ENCODE data around the gene PPP1R3C. TPM values are rescaled to one million over a fixed set of nuclear protein-coding genes. Genes with fewer than 3 reads are reported as not detected.

The PPP1R3C gene
- 1 to 10 TPM; 1.9 to 6.5 TPM for total RNA-seq

GRCh38 chr10:91632671-91633550 lies at the start of gene PPP1R3C:
Gene PPP1R3C (minus strand): TSS chr10:91633071. CDS start chr10:91632969, 102 bp downstream.
- Histone ChIP-seq H3K27me3 (no peaks in the 10 kb centered on the region), H3K9ac (ENCODE audit: low read depth in 2 of 2, low read length in 2 of 2) (peak within 1 kb of the TSS; percentile 58 to 66), H3K9me3 (no peaks in the 10 kb centered on the region), H3K4me1 (no peaks in the 10 kb centered on the region), H3K27ac (peak within 1 kb of the TSS; percentile 39), H3K4me3 (peak within 1 kb of the TSS; percentile 41), H3K36me3 (no peaks in the 10 kb centered on the region)
- intact Hi-C loops (cut with DNase I): loop anchor here (10.0 kb wide), 2 partner anchors 272 to 338 kb away; partner anchors contain the start of gene FGFBP3
- peak; percentile 83 for DNase-seq
- no peak for TF ChIP-seq CTCF (IDR thresholded peaks at IDR 0.05)

DNA sequence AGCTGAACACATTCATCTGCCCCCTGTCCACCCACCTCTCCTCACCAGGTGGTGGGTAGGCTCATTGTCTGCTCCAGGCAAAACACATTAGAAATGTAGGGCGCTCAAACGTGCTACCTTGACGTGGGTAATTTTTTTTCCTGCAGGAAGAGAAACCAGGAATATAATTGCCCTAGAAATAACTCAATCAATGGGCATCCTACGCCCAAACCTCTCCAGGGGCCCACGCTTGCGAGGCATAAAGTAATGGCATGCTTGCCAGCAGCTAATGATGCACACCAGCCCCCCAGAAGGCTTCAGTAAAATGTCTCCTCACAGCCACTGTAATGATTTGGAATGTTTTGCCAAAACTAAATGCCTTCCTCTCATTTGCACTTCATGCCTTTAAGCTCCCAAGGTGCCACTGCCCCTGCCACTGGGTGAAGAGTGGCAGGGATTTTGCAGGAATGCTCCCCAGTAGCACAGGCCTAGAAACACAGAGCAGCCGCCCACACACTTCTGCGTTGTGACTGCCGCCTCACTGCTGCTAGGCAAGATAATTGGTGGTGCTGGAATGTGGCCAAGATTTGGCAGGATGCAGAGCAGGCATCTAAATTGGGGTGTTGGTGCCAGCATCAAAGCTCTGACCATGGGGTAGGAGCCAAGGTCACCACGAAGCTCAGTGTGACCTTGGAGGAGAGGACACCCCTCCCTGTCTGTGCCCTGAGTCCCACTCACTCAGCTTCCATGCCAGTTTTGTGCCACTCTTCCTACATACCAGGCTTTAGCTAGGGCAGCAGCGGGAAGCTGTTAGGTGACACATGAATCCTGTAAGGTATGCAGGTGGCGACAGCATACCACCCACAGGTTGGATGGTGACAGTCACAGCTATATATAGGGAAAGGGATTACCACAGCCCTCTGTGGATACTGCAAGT lies 48.7 kb upstream of the PPP1R3C start:
- intact Hi-C loops (cut with DNase I): no loop called here
- no peaks in the 10 kb centered on the region for H3K9me3 ChIP-seq
- no peak overlapping the region for H3K9ac ChIP-seq (ENCODE audit: low read depth in 2 of 2, low read length in 2 of 2)
- no peaks in the 10 kb centered on the region for H3K27me3 ChIP-seq
- no peaks in the 10 kb centered on the region for H3K36me3 ChIP-seq
- H3K4me1 ChIP-seq: no peaks in the 10 kb centered on the region
- DNase-seq: no peak
- TF ChIP-seq CTCF (IDR thresholded peaks at IDR 0.05): no peak
- H3K27ac ChIP-seq: no peak overlapping the region
- H3K4me3 ChIP-seq: no peak overlapping the region

DNA sequence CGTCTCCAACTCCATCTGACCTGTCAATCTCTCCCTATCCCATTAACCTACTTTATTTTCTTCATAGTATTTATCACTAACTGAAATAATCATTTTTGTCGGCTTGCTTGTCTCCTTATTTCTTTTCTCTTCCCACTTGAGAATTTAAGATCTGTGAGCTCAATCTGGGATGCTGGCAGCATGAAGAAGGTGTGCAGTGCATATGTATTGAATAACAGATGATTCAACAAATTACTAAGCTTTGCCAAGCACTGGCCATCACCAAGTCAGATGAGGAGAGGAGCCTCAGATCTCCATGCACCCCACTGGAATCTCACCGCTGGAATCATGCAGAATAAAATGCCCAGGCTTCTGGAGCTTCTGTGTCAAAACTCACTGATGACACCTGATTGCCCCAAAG lies 47.6 kb upstream of the PPP1R3C start:
- no peaks in the 10 kb centered on the region for H3K9me3 ChIP-seq
- no peak overlapping the region for H3K9ac ChIP-seq (ENCODE audit: low read depth in 2 of 2, low read length in 2 of 2)
- no peak overlapping the region for H3K4me3 ChIP-seq
- intact Hi-C loops (cut with DNase I): no loop called here
- H3K27me3 ChIP-seq: no peaks in the 10 kb centered on the region
- no peak for DNase-seq
- no peaks in the 10 kb centered on the region for H3K4me1 ChIP-seq
- H3K36me3 ChIP-seq: no peaks in the 10 kb centered on the region
- no peak overlapping the region for H3K27ac ChIP-seq
- TF ChIP-seq CTCF (IDR thresholded peaks at IDR 0.05): no peak

- H3K9me3 ChIP-seq: no peaks in the 10 kb centered on the region
- no peak overlapping the region for H3K9ac ChIP-seq (ENCODE audit: low read depth in 2 of 2, low read length in 2 of 2)
- H3K27me3 ChIP-seq: no peaks in the 10 kb centered on the region
- H3K4me3 ChIP-seq: no peak overlapping the region
- intact Hi-C loops (cut with DNase I): no loop called here
- H3K36me3 ChIP-seq: no peaks in the 10 kb centered on the region
- no peak overlapping the region for H3K27ac ChIP-seq
- TF ChIP-seq CTCF (IDR thresholded peaks at IDR 0.05): no peak
- H3K4me1 ChIP-seq: no peaks in the 10 kb centered on the region
- no peak for DNase-seq
Observed at GRCh38 chr10:91679296-91679695, 46.4 kb upstream of the PPP1R3C start.

DNA sequence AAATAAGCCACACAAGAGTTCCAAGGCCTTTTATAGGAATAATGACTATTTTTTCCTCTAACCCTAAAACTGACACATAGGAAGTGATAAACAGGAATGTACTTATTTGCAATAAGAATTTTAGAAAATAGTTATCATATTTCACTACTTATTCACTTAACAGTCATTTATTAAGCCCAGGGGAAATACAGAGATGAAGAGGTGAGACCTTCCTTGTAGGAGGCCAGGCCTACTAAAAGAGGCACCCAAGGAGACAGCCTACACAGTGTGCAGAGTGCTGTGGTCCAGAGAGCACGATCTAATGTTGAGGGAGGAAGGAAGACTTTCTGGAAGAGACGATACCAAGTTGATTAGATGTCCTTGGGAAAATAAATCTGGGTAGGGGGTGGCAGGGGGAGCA lies 45.0 kb upstream of the PPP1R3C start:
- TF ChIP-seq CTCF (IDR thresholded peaks at IDR 0.05): no peak
- no peak for DNase-seq
- Histone ChIP-seq H3K27ac (no peak overlapping the region), H3K4me3 (no peak overlapping the region), H3K27me3 (no peaks in the 10 kb centered on the region), H3K36me3 (no peaks in the 10 kb centered on the region), H3K9ac (ENCODE audit: low read depth in 2 of 2, low read length in 2 of 2) (no peak overlapping the region), H3K9me3 (no peaks in the 10 kb centered on the region), H3K4me1 (no peaks in the 10 kb centered on the region)
- intact Hi-C loops (cut with DNase I): no loop called here

All from colonic mucosa (tissue), 4 donors.